Stimulated activated CD4-positive, alpha-beta T cell treated with anti-CD3 and anti-CD28 coated beads, Interleukin-1b, Interleukin-23, amount 100 ng/mL, for 4 hours (primary cell): ENCODE data around the gene FANCD2.
"Not testable (repeated sequence)": the region's sequence is repeated elsewhere in the genome, so short reads cannot be mapped to it uniquely, and the experiment has no call there.

Experiments
- DNase-seq, 2 donors: peaks; one replicate each; pipeline ENCODE4 v3.0.0-alpha.2; 2020; ENCODE audit warnings: low read depth in 2 of 2

The FANCD2 gene

GRCh38 chr3:10012106-10012505 lies 14.1 kb upstream of the FANCD2 start:
- no peak for DNase-seq

GRCh38 chr3:10015461-10015904 lies 10.8 kb upstream of the FANCD2 start:
- DNase-seq, result no peak

GRCh38 chr3:10017636-10018292 lies 8.5 kb upstream of the FANCD2 start:
- no peak for DNase-seq

GRCh38 chr3:10018806-10019205 lies 7.4 kb upstream of the FANCD2 start:
- DNase-seq, result not testable (repeated sequence)

GRCh38 chr3:10019326-10019725 lies 6.9 kb upstream of the FANCD2 start:
- DNase-seq, result no peak

- no peak for DNase-seq
Measured at GRCh38 chr3:10021856-10022775, 4.1 kb upstream of the FANCD2 start.

- DNase-seq, result no peak
Measured at GRCh38 chr3:10023587-10024310, 2.5 kb upstream of the FANCD2 start.

- no peak for DNase-seq
Measured at GRCh38 chr3:10025205-10026083, 793 bp upstream of the FANCD2 start.

GRCh38 chr3:10041034-10041433 lies 14.8 kb downstream of the FANCD2 start:
- DNase-seq, result no peak

GRCh38 chr3:10047876-10048275 lies 21.6 kb downstream of the FANCD2 start:
- no peak for DNase-seq

- DNase-seq, result not testable (repeated sequence)
Measured at GRCh38 chr3:10053054-10053453, 26.8 kb downstream of the FANCD2 start.

GRCh38 chr3:10055097-10055496 lies 28.9 kb downstream of the FANCD2 start:
- no peak for DNase-seq

- DNase-seq, result not testable (repeated sequence)
Measured at GRCh38 chr3:10070077-10070476, 43.8 kb downstream of the FANCD2 start.

GRCh38 chr3:10074666-10075065 lies 48.4 kb downstream of the FANCD2 start:
- no peak for DNase-seq

- DNase-seq, result no peak
Measured at GRCh38 chr3:10081871-10082270, 55.6 kb downstream of the FANCD2 start.

GRCh38 chr3:10085738-10086137 lies 59.5 kb downstream of the FANCD2 start:
- no peak for DNase-seq

GRCh38 chr3:10088256-10088655 lies 62.0 kb downstream of the FANCD2 start:
- DNase-seq, result no peak

- DNase-seq, result no peak
Measured at GRCh38 chr3:10090179-10090578, 63.9 kb downstream of the FANCD2 start.

GRCh38 chr3:10090774-10091173 lies 64.5 kb downstream of the FANCD2 start:
- not testable (repeated sequence) for DNase-seq

- not testable (repeated sequence) for DNase-seq
Measured at GRCh38 chr3:10091387-10091786, 65.2 kb downstream of the FANCD2 start.

GRCh38 chr3:10093678-10094077 lies 67.4 kb downstream of the FANCD2 start:
- no peak for DNase-seq
